CD4-positive, alpha-beta memory T cell (primary cell): Measurements from ENCODE around the gene MRPL55. TPM values are rescaled to one million over a fixed set of nuclear protein-coding genes. Genes with fewer than 3 reads are reported as not detected.

Source experiments
- CTCF ChIA-PET: fragments of 350-600 bp; sonication (Branson Sonifier 250); formaldehyde crosslinking; loops from one replicate; lab custom pipeline; 2021; ENCODE audit warnings: inconsistent platforms; ENCODE audit not compliant: partially characterized antibody; lab: Charles Lee
- POLR2A ChIA-PET: fragments of 350-600 bp; sonication (Branson Sonifier 250); formaldehyde crosslinking; loops from one replicate; lab custom pipeline; 2021; ENCODE audit not compliant: partially characterized antibody; lab: Charles Lee
- DNase-seq, 5 donors: peaks; one replicate each; pipeline versions ENCODE4 v3.0.0 to v3.0.0-alpha.2; 2020 to 2022; ENCODE audit warnings: mixed read lengths in 1 of 5
- H3K27ac ChIP-seq: one replicate; pipeline ENCODE4 v1.7.0; 2013; ENCODE audit warnings: low read depth, low read length
- H3K27me3 ChIP-seq: 2 replicates; pipeline ENCODE4 v1.7.0; 2013; ENCODE audit warnings: mild to moderate bottlenecking, low read length, moderate library complexity; ENCODE audit not compliant: insufficient read depth
- H3K36me3 ChIP-seq: 2 replicates; pipeline ENCODE4 v1.7.0; 2013; ENCODE audit warnings: mild to moderate bottlenecking, low read length, moderate library complexity; ENCODE audit not compliant: insufficient read depth
- H3K4me1 ChIP-seq: 2 replicates; pipeline ENCODE4 v1.7.0; 2013; ENCODE audit warnings: mild to moderate bottlenecking, low read length, moderate library complexity; ENCODE audit not compliant: insufficient read depth
- H3K4me3 ChIP-seq, 2 donors: one replicate each; pipeline ENCODE4 v1.7.0; 2013; ENCODE audit warnings: low read length in 2 of 2, mild to moderate bottlenecking in 1 of 2
- H3K9me3 ChIP-seq, 2 donors: one replicate each; pipeline ENCODE4 v1.7.0; 2013; ENCODE audit warnings: low read length in 2 of 2, control low read depth in 1 of 2; ENCODE audit not compliant: control insufficient read depth in 1 of 2
- H3K27ac Mint-ChIP-seq, 7 donors: one replicate each; pipeline ENCODE4 v1.8.0; 2020 to 2021; ENCODE audit warnings: mixed read lengths in 7 of 7, mild to moderate bottlenecking in 6 of 7, inconsistent platforms in 3 of 7, moderate library complexity in 3 of 7
- H3K27me3 Mint-ChIP-seq, 2 donors: one replicate each; pipeline ENCODE4 v1.8.0; 2020 to 2021; ENCODE audit warnings: mixed read lengths in 2 of 2
- H3K36me3 Mint-ChIP-seq, 2 donors: one replicate each; pipeline ENCODE4 v1.8.0; 2020 to 2021; ENCODE audit warnings: mixed read lengths in 2 of 2, inconsistent platforms in 1 of 2, mild to moderate bottlenecking in 1 of 2
- H3K4me1 Mint-ChIP-seq, 4 donors: one replicate each; pipeline ENCODE4 v1.8.0; 2020 to 2021; ENCODE audit warnings: mixed read lengths in 4 of 4, mild to moderate bottlenecking in 1 of 4
- H3K4me3 Mint-ChIP-seq, 8 donors: one replicate each; pipeline ENCODE4 v1.8.0; 2020 to 2021; ENCODE audit warnings: mixed read lengths in 8 of 8, mild to moderate bottlenecking in 7 of 8, moderate library complexity in 6 of 8, inconsistent platforms in 3 of 8
- H3K9me3 Mint-ChIP-seq, 8 donors: one replicate each; pipeline ENCODE4 v1.8.0; 2020 to 2021; ENCODE audit warnings: mixed read lengths in 8 of 8, mild to moderate bottlenecking in 5 of 8, inconsistent platforms in 3 of 8, moderate library complexity in 1 of 8
- intact Hi-C: fragments of 100-400 bp; cut with micrococcal nuclease; formaldehyde crosslinking; loops from one replicate; pipeline ENCODE4 v1.15.1; 2023
- polyA plus RNA-seq, 2 donors: library from polyadenylated mRNA; unstranded; fragments of 300-500 nt; fragmentation: Illumina TruSeq; gene quantifications; one replicate each; pipeline ENCODE4 v1.2.3, GENCODE V29; 2021
- total RNA-seq, 2 experiments: library from RNA; stranded (reverse); gene quantifications; one replicate each; pipeline ENCODE4 v1.2.3, GENCODE V29; 2021

MRPL55 gene
- total and polyA plus RNA-seq, 4 experiments from 2014 or later, result 57.8 to 157 (median 86.5) TPM

GRCh38 chr1:228147768-228148167 lies 38.7 kb upstream of the MRPL55 start:
- no peaks in the 10 kb centered on the region for H3K27me3 Mint-ChIP-seq
- peaks cover 40% of the 10 kb centered on the region for H3K36me3 ChIP-seq
- no peaks in the 10 kb centered on the region for H3K9me3 Mint-ChIP-seq
- H3K27ac ChIP-seq, result no peak overlapping the region
- H3K4me3 Mint-ChIP-seq, result no peak overlapping the region
- H3K4me1 ChIP-seq, result peaks cover 28% of the 10 kb centered on the region
- H3K36me3 Mint-ChIP-seq, result peaks cover 0 to 16% of the 10 kb centered on the region in 2 donors
- DNase-seq, result no peak
- intact Hi-C loops, result no loop called here
- POLR2A ChIA-PET, result interaction anchor here (2.0 kb wide), 1 partner anchor 17 kb away, joined by 7 read pairs; no protein-coding TSS in a partner anchor
- no peaks in the 10 kb centered on the region for H3K27me3 ChIP-seq
- H3K4me1 Mint-ChIP-seq, result peaks cover 10 to 26% (median 16%) of the 10 kb centered on the region in 4 donors
- H3K27ac Mint-ChIP-seq, result peak overlapping the region in 1 of 7 donors; percentile 2
- no peak overlapping the region for H3K4me3 ChIP-seq
- no peaks in the 10 kb centered on the region for H3K9me3 ChIP-seq
- CTCF ChIA-PET, result no interaction called here

- Histone ChIP-seq H3K36me3 (peaks cover 40% of the 10 kb centered on the region), H3K9me3 (no peaks in the 10 kb centered on the region), H3K4me1 (peaks cover 34% of the 10 kb centered on the region), H3K4me3 (no peak overlapping the region), H3K27me3 (no peaks in the 10 kb centered on the region), H3K27ac (no peak overlapping the region)
- no peak overlapping the region for H3K4me3 Mint-ChIP-seq
- DNase-seq, result no peak
- peaks cover 0 to 16% of the 10 kb centered on the region in 2 donors for H3K36me3 Mint-ChIP-seq
- peak overlapping the region in 2 of 7 donors; percentile 2 to 10 for H3K27ac Mint-ChIP-seq
- H3K9me3 Mint-ChIP-seq, result no peaks in the 10 kb centered on the region
- CTCF ChIA-PET, result interaction anchor here (0.6 kb wide), 1 partner anchor 20 kb away, joined by 3 read pairs; no protein-coding TSS in a partner anchor
- no peaks in the 10 kb centered on the region for H3K27me3 Mint-ChIP-seq
- intact Hi-C loops, result no loop called here
- POLR2A ChIA-PET, result interaction anchor here (2.0 kb wide), 1 partner anchor 18 kb away, joined by 7 read pairs; no protein-coding TSS in a partner anchor
- H3K4me1 Mint-ChIP-seq, result peaks cover 13 to 32% (median 21%) of the 10 kb centered on the region in 4 donors
Measured at GRCh38 chr1:228147151-228147693, 38.1 kb upstream of the MRPL55 start.

GRCh38 chr1:228146417-228147150 lies 37.5 kb upstream of the MRPL55 start:
- peaks cover 0 to 16% of the 10 kb centered on the region in 2 donors for H3K36me3 Mint-ChIP-seq
- no peak overlapping the region for H3K27ac ChIP-seq
- peaks cover 13 to 38% (median 25%) of the 10 kb centered on the region in 4 donors for H3K4me1 Mint-ChIP-seq
- POLR2A ChIA-PET, result no interaction called here
- CTCF ChIA-PET, result interaction anchor here (0.6 kb wide), 1 partner anchor 21 kb away, joined by 3 read pairs; no protein-coding TSS in a partner anchor
- no peaks in the 10 kb centered on the region for H3K9me3 ChIP-seq
- peaks cover 40% of the 10 kb centered on the region for H3K36me3 ChIP-seq
- intact Hi-C loops, result no loop called here
- no peaks in the 10 kb centered on the region for H3K9me3 Mint-ChIP-seq
- H3K4me1 ChIP-seq, result peaks cover 40% of the 10 kb centered on the region
- H3K27me3 Mint-ChIP-seq, result no peaks in the 10 kb centered on the region
- H3K27ac Mint-ChIP-seq, result no peak overlapping the region
- peak overlapping the region in 1 of 8 donors; percentile 29 for H3K4me3 Mint-ChIP-seq
- DNase-seq, result no peak
- H3K4me3 ChIP-seq, result no peak overlapping the region
- no peaks in the 10 kb centered on the region for H3K27me3 ChIP-seq

GRCh38 chr1:228145463-228146416 lies 36.6 kb upstream of the MRPL55 start:
- intact Hi-C loops, result no loop called here
- ChIA-PET POLR2A (interaction anchor here (1.2 kb wide), 1 partner anchor 20 kb away, joined by 7 read pairs; the partner anchor contains the start of gene IBA57), CTCF (no interaction called here)
- H3K4me3 Mint-ChIP-seq, result peak overlapping the region in 1 of 8 donors; percentile 29
- Histone ChIP-seq H3K27me3 (no peaks in the 10 kb centered on the region), H3K36me3 (peaks cover 40% of the 10 kb centered on the region), H3K27ac (no peak overlapping the region), H3K4me3 (no peak overlapping the region), H3K9me3 (no peaks in the 10 kb centered on the region), H3K4me1 (peaks cover 48% of the 10 kb centered on the region)
- H3K27ac Mint-ChIP-seq, result no peak overlapping the region
- H3K9me3 Mint-ChIP-seq, result no peaks in the 10 kb centered on the region
- no peak for DNase-seq
- H3K4me1 Mint-ChIP-seq, result peaks cover 14 to 46% (median 29%) of the 10 kb centered on the region in 4 donors
- H3K36me3 Mint-ChIP-seq, result peaks cover 0 to 23% of the 10 kb centered on the region in 2 donors
- H3K27me3 Mint-ChIP-seq, result no peaks in the 10 kb centered on the region

- Mint-ChIP-seq H3K36me3 (peaks cover 0 to 27% of the 10 kb centered on the region in 2 donors), H3K4me3 (no peak overlapping the region), H3K9me3 (no peaks in the 10 kb centered on the region), H3K27ac (no peak overlapping the region), H3K27me3 (no peaks in the 10 kb centered on the region), H3K4me1 (peaks cover 14 to 46% (median 32%) of the 10 kb centered on the region in 4 donors)
- CTCF ChIA-PET, result interaction anchor here (1.3 kb wide), 1 partner anchor 21 kb away, joined by 5 read pairs; the partner anchor contains the start of gene IBA57
- H3K9me3 ChIP-seq, result no peaks in the 10 kb centered on the region
- intact Hi-C loops, result no loop called here
- peaks cover 40% of the 10 kb centered on the region for H3K36me3 ChIP-seq
- H3K4me3 ChIP-seq, result no peak overlapping the region
- H3K4me1 ChIP-seq, result peaks cover 48% of the 10 kb centered on the region
- no peak overlapping the region for H3K27ac ChIP-seq
- POLR2A ChIA-PET, result interaction anchor here (1.2 kb wide), 1 partner anchor 20 kb away, joined by 7 read pairs; the partner anchor contains the start of gene IBA57
- no peak for DNase-seq
- H3K27me3 ChIP-seq, result no peaks in the 10 kb centered on the region
Measured at GRCh38 chr1:228144993-228145343, 35.9 kb upstream of the MRPL55 start.

GRCh38 chr1:228144193-228144992 lies 35.3 kb upstream of the MRPL55 start:
- POLR2A ChIA-PET, result interaction anchor here (0.9 to 1.2 kb wide), 2 partner anchors 8 to 21 kb away, joined by 3 to 7 read pairs; partner anchors contain the start of gene IBA57
- DNase-seq, result no peak
- H3K27me3 ChIP-seq, result no peaks in the 10 kb centered on the region
- peaks cover 49% of the 10 kb centered on the region for H3K4me1 ChIP-seq
- no peaks in the 10 kb centered on the region for H3K27me3 Mint-ChIP-seq
- H3K36me3 ChIP-seq, result peaks cover 40% of the 10 kb centered on the region
- H3K36me3 Mint-ChIP-seq, result peaks cover 0 to 30% of the 10 kb centered on the region in 2 donors
- peaks cover 14 to 52% (median 35%) of the 10 kb centered on the region in 4 donors for H3K4me1 Mint-ChIP-seq
- H3K4me3 Mint-ChIP-seq, result peak overlapping the region in 2 of 8 donors; percentile 67 to 97
- intact Hi-C loops, result no loop called here
- CTCF ChIA-PET, result interaction anchor here (1.3 kb wide), 1 partner anchor 22 kb away, joined by 5 read pairs; the partner anchor contains the start of gene IBA57
- H3K9me3 Mint-ChIP-seq, result no peaks in the 10 kb centered on the region
- no peak overlapping the region for H3K27ac ChIP-seq
- no peaks in the 10 kb centered on the region for H3K9me3 ChIP-seq
- peak overlapping the region in 4 of 7 donors; percentile 57 to 91 (median 76) for H3K27ac Mint-ChIP-seq
- no peak overlapping the region for H3K4me3 ChIP-seq
